K562 treated with DMSO at 1 percent for 12 hours (cell line): ENCODE results near the gene SENP5. TPM values are rescaled to one million over a fixed set of nuclear protein-coding genes. Genes with fewer than 3 reads are reported as not detected.

ENCODE experiments used
- total RNA-seq: library from RNA; unstranded; fragments of 300-600 nt; gene quantifications from 2 replicates; pipeline ENCODE4 v1.2.3, GENCODE V29; 2022; ENCODE audit not compliant: insufficient read depth

SENP5 gene
- total RNA-seq: 8.2 and 31.3 TPM in 2 replicates

GRCh38 chr3:196867507-196868296 lies at the start of gene SENP5:
Gene SENP5 (plus strand): TSS chr3:196867920. CDS start chr3:196885182, 17,262 bp downstream.

GRCh38 chr3:196942226-196942914 lies 74.7 kb downstream of the SENP5 start, which contains the start of gene NCBP2:
Gene NCBP2 (minus strand): TSS chr3:196942528. CDS start chr3:196942503, 25 bp downstream.

GRCh38 chr3:196968233-196969133 lies 100.8 kb downstream of the SENP5 start, which contains the start of gene PIGZ:
Gene PIGZ (minus strand): TSS chr3:196968833. CDS start chr3:196952031, 16,802 bp downstream.

Other genes with a start within 250 kb of the SENP5 start
- 9.0 and 14.0 TPM in 2 replicates for gene NRROS, start 228.2 kb upstream of the SENP5 start, total RNA-seq
- 2.8 and 4.8 TPM in 2 replicates for gene CEP19, start 155.7 kb upstream of the SENP5 start, total RNA-seq
- gene PIGX, start 155.5 kb upstream of the SENP5 start, total RNA-seq: 28.6 and 38.1 TPM in 2 replicates
- gene PAK2, start 128.1 kb upstream of the SENP5 start, total RNA-seq: 9.5 and 36.4 TPM in 2 replicates
- 31.5 and 62.3 TPM in 2 replicates for gene NCBP2, start 74.6 kb downstream of the SENP5 start, total RNA-seq
- gene PIGZ, start 100.9 kb downstream of the SENP5 start, total RNA-seq: 1.5 and 3.6 TPM in 2 replicates
- 5.6 and 9.2 TPM in 2 replicates for gene MELTF, start 161.9 kb downstream of the SENP5 start, total RNA-seq